Keratinocyte (primary cell): Measurements from ENCODE around the gene SPTLC3.

Experiments used
- CTCF ChIP-seq, 3 experiments: IDR thresholded peaks in 1 of 3; conservative IDR thresholded peaks in 1 of 3; optimal IDR thresholded peaks in 1 of 3; 2 replicates in 2 of 3; 3 replicates in 1 of 3; pipeline versions ENCODE3 to v1.5.1; 2011; ENCODE audit warnings: low read length in 3 of 3, mild to moderate bottlenecking in 3 of 3, moderate library complexity in 2 of 3, control low read depth in 1 of 3, inconsistent platforms in 1 of 3; ENCODE audit not compliant: insufficient read depth in 2 of 3; ENCODE audit errors: extremely low read depth in 1 of 3
- EZH2 ChIP-seq: IDR thresholded peaks from one replicate; pipeline ENCODE4 v1.6.1; 2012; ENCODE audit warnings: inconsistent platforms, mild to moderate bottlenecking, low read length, moderate library complexity

- TF ChIP-seq CTCF (optimal IDR thresholded peaks at IDR 0.05 in 1 of 3, IDR thresholded peaks at IDR 0.05 in 1 of 3, conservative IDR thresholded peaks at IDR 0.05 in 1 of 3; ENCODE audit: extremely low read depth in 1 of 3, insufficient read depth in 2 of 3, low read length in 3 of 3), result no peak
- no peak for TF ChIP-seq EZH2
Measured at GRCh38 chr20:13199279-13199678, 190.5 kb downstream of the SPTLC3 start.
